Measurements from ENCODE around the gene SEMA6A. TPM values are rescaled to one million over a fixed set of nuclear protein-coding genes. Genes with fewer than 3 reads are reported as not detected.
A peak's percentile ranks its signal among the peaks of the same experiment; 100 is the strongest.

Gene SEMA6A
- total and polyA plus RNA-seq, 2 experiments from 2014 or later: 233 to 400 TPM

DNA sequence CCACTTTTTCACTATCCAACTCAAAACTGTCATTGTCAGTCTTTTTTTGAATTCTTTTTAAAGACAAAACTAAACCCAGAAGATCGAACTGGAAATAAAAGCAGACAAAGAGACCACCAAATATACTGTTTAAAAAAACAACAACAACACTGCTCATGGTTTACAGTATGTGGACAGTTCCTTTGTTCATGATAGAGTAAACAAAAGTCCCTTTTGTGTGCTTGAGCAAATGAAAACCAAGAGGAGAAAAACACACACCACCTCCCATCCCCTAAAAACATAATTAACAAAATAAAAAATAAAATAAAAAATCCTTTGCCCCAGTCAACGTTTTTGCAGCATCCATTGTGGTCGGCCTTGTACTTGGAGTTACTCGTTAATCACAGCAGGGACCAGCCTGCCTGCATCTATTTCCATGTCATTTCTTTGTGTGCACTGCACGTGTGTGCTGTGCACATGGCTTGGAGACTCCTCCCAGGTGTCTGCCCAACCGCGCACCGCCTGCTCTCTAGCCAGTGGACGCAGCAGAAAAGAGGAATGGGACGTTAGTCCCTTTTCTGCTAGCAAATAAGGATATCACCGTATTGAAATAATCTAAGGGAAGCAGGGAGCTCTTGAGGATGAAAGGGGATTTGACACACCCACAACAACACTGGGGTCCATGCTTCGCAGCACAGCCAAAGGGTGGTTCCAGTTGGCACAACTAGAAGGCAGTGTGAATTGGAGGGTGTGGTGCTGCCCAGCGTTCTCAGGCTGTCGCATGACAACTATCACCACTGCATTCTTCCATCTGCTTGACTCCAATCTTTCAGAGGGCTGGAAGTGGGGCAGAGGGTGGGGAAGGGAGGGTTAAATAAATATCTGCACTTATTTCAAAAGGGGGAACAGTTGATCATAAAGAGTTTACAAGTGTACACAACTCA is 130.0 kb downstream of the SEMA6A start:
- Mint-ChIP-seq H3K27ac (peak overlapping the region; percentile 30), H3K36me3 (ENCODE audit: low read depth) (peaks cover 45% of the 10 kb centered on the region), H3K9me3 (peaks cover 5% of the 10 kb centered on the region; the same call in 2 of the 3 replicates), H3K27me3 (ENCODE audit: insufficient read depth, low read depth, poor library complexity) (peaks cover 56% of the 10 kb centered on the region), H3K4me3 (no peak overlapping the region), H3K4me1 (peaks cover 70% of the 10 kb centered on the region)
- Histone ChIP-seq H3K9me2 (ENCODE audit: insufficient read depth) (no peaks in the 10 kb centered on the region), H2AFZ (no peak overlapping the region), H4K20me1 (replicated peaks; ENCODE audit: insufficient read depth) (peaks cover 12% of the 10 kb centered on the region; the same call in 1 of the 2 replicates), H3K79me2 (replicated peaks; ENCODE audit: insufficient read depth) (no peaks in the 10 kb centered on the region), H3K27ac (ENCODE audit: low read depth) (peak overlapping the region; percentile 36; the same call in 1 of the 2 replicates), H3K4me2 (no peak overlapping the region), H3F3A (replicated peaks; ENCODE audit: low read depth) (peaks cover 16% of the 10 kb centered on the region), H3K4me3 (no peak overlapping the region), H3K27me3 (ENCODE audit: insufficient read depth) (0 out of 2 replicates have a peak, but pooled peaks cover 5% of the 10 kb centered on the region), H3K4me1 (ENCODE audit: insufficient read depth) (peaks cover 68% of the 10 kb centered on the region), H3K36me3 (ENCODE audit: insufficient read depth) (peaks cover 25% of the 10 kb centered on the region)
- no peak for ATAC-seq
- DNase-seq (ENCODE audit: low spot score): no peak
- TF ChIP-seq POLR2AphosphoS5 (IDR thresholded peaks at IDR 0.05; ENCODE audit: low read depth): peak; percentile 28
- TF ChIP-seq EZH2 (IDR thresholded peaks at IDR 0.05; ENCODE audit: low read depth, unreplicated experiment): no peak
- TF ChIP-seq NANOG (IDR thresholded peaks at IDR 0.05; ENCODE audit: borderline replicate concordance): no peak

DNA sequence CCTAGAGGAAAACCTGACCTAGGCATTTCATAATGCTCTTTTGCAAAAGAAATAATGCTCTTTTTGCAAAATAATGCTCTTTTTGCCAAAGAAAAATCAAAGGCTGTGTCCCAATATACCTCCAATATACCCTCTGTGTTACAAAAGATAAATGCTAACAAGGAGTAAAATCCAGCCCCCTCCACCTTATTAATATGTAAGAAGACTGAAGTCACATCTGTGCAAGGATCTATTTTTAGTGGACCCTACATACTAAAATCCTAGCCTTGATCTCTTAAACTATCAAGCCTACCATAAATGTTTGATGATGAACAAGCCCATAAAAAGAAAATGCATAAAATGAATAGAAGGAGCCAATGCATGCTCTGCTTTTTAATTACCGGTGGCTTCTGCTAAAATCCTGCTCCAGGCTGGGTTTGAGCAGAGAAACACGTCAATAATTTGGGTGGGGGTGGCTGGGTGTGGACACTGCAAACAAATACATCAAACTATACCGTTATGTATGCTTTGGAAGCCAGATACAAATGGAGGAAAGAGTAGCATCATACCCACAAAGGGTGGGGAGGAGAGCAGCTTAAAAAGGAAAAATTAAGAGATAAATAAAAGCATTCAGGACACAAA is 131.6 kb downstream of the SEMA6A start:
- Histone ChIP-seq H3K4me1 (ENCODE audit: insufficient read depth) (peaks cover 69% of the 10 kb centered on the region), H3K4me2 (no peak overlapping the region; the same call in 1 of the 2 replicates), H3K36me3 (ENCODE audit: insufficient read depth) (peaks cover 25% of the 10 kb centered on the region), H3K4me3 (no peak overlapping the region), H3K27me3 (ENCODE audit: insufficient read depth) (0 out of 2 replicates have a peak, but pooled peaks cover 12% of the 10 kb centered on the region), H3K27ac (ENCODE audit: low read depth) (peak overlapping the region; percentile 82), H2AFZ (no peak overlapping the region), H3F3A (replicated peaks; ENCODE audit: low read depth) (peaks cover 16% of the 10 kb centered on the region), H4K20me1 (replicated peaks; ENCODE audit: insufficient read depth) (peaks cover 8% of the 10 kb centered on the region; the same call in 1 of the 2 replicates), H3K79me2 (replicated peaks; ENCODE audit: insufficient read depth) (no peaks in the 10 kb centered on the region), H3K9me2 (ENCODE audit: insufficient read depth) (no peaks in the 10 kb centered on the region)
- ATAC-seq (no peak), DNase-seq (ENCODE audit: low spot score) (no peak)
- peaks cover 50% of the 10 kb centered on the region for H3K27me3 Mint-ChIP-seq (ENCODE audit: insufficient read depth, low read depth, poor library complexity)
- H3K36me3 Mint-ChIP-seq (ENCODE audit: low read depth): peaks cover 36% of the 10 kb centered on the region
- H3K27ac Mint-ChIP-seq: 0 out of 2 replicates have a peak overlapping the region, but pooled peaks have one; percentile 28
- no peak overlapping the region for H3K4me3 Mint-ChIP-seq
- peaks cover 5% of the 10 kb centered on the region; the same call in 2 of the 3 replicates for H3K9me3 Mint-ChIP-seq
- peaks cover 67% of the 10 kb centered on the region for H3K4me1 Mint-ChIP-seq
- no peak for TF ChIP-seq ZNF114 (CRISPR knock-in tag; IDR thresholded peaks at IDR 0.05)
- TF ChIP-seq JUNB (IDR thresholded peaks at IDR 0.05; ENCODE audit: unreplicated experiment): no peak
- TF ChIP-seq, protein P1, sequence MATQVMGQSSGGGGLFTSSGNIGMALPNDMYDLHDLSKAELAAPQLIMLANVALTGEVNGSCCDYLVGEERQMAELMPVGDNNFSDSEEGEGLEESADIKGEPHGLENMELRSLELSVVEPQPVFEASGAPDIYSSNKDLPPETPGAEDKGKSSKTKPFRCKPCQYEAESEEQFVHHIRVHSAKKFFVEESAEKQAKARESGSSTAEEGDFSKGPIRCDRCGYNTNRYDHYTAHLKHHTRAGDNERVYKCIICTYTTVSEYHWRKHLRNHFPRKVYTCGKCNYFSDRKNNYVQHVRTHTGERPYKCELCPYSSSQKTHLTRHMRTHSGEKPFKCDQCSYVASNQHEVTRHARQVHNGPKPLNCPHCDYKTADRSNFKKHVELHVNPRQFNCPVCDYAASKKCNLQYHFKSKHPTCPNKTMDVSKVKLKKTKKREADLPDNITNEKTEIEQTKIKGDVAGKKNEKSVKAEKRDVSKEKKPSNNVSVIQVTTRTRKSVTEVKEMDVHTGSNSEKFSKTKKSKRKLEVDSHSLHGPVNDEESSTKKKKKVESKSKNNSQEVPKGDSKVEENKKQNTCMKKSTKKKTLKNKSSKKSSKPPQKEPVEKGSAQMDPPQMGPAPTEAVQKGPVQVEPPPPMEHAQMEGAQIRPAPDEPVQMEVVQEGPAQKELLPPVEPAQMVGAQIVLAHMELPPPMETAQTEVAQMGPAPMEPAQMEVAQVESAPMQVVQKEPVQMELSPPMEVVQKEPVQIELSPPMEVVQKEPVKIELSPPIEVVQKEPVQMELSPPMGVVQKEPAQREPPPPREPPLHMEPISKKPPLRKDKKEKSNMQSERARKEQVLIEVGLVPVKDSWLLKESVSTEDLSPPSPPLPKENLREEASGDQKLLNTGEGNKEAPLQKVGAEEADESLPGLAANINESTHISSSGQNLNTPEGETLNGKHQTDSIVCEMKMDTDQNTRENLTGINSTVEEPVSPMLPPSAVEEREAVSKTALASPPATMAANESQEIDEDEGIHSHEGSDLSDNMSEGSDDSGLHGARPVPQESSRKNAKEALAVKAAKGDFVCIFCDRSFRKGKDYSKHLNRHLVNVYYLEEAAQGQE (IDR thresholded peaks at IDR 0.05; ENCODE audit: unreplicated experiment): no peak

All from GM23338 (cell line).